GM12878 (cell line): ENCODE measurements around the gene ZNF134. TPM values are rescaled to one million over a fixed set of nuclear protein-coding genes. Genes with fewer than 3 reads are reported as not detected.

Source experiments
- ATAC-seq: fragments of 200-7000 bp; cut with Tn5 transposase; 3 replicates; pipeline ENCODE4 v1.9.1; 2020; ENCODE audit warnings: mild to moderate bottlenecking, moderate library complexity
- BruUV-seq: library from RNA; stranded (reverse); fragments of 400-500 nt; replicated peaks from 2 replicates; lab custom pipeline; 2021; lab: Mats Ljungman, UMichigan
- CTCF ChIA-PET: fragments of 300-600 bp; sonication (Branson Sonifier 250); formaldehyde crosslinking; extraction: SDS; loops from one replicate; lab custom pipeline; 2021; ENCODE audit warnings: inconsistent platforms; lab: Yijun Ruan, JAX
- POLR2A ChIA-PET: fragments of 350-600 bp; formaldehyde crosslinking; extraction: SDS; loops from one replicate; lab custom pipeline; 2021; ENCODE audit warnings: inconsistent platforms; lab: Charles Lee
- RAD21 ChIA-PET: fragments of 300-600 bp; sonication (Branson Sonifier 250); formaldehyde crosslinking; loops from one replicate; lab custom pipeline; 2023; ENCODE audit warnings: antibody characterized with exemption; ENCODE audit not compliant: unreplicated experiment; lab: Charles Lee
- SMC1A ChIA-PET: fragments of 300-600 bp; sonication (Branson Sonifier 250); formaldehyde crosslinking; loops from one replicate; lab custom pipeline; 2023; ENCODE audit not compliant: unreplicated experiment, uncharacterized antibody; lab: Charles Lee
- DNase-seq: peaks from one replicate; pipeline ENCODE4 v3.0.0-alpha.2; 2011; ENCODE audit warnings: low read depth, low spot score
- FAIRE-seq: peaks from 3 replicates; lab custom pipeline; 2011; peaks lifted over from hg19 to GRCh38; lab: Jason Lieb, UNC
- H2AFZ ChIP-seq: 2 replicates; pipeline ENCODE4 v1.6.0; 2011; ENCODE audit warnings: low read depth, low read length, control low read depth; ENCODE audit not compliant: control insufficient read depth
- H3K27ac ChIP-seq: 2 replicates; pipeline ENCODE4 v1.5.1; 2011; ENCODE audit warnings: control low read depth; ENCODE audit not compliant: control insufficient read depth, insufficient read depth
- H3K27me3 ChIP-seq, 2 experiments: replicated peaks in 1 of 2; 2 replicates each; pipeline versions ENCODE4 v1.6.0 to v1.6.1; 2011; ENCODE audit warnings: low read length in 1 of 2; ENCODE audit not compliant: control insufficient read depth in 2 of 2, insufficient read depth in 2 of 2
- H3K36me3 ChIP-seq, 2 experiments: 2 replicates each; pipeline ENCODE4 v1.5.1; 2011; ENCODE audit warnings: low read length in 1 of 2; ENCODE audit not compliant: control insufficient read depth in 2 of 2, insufficient read depth in 2 of 2
- H3K4me1 ChIP-seq: 2 replicates; pipeline ENCODE4 v1.6.1; 2011; ENCODE audit warnings: mild to moderate bottlenecking, low read length, moderate library complexity, mixed read lengths; ENCODE audit not compliant: control insufficient read depth, insufficient read depth
- H3K4me2 ChIP-seq: 2 replicates; pipeline ENCODE4 v1.6.0; 2011; ENCODE audit warnings: control low read depth; ENCODE audit not compliant: control insufficient read depth, insufficient read depth
- H3K4me3 ChIP-seq: fragments of 200-600 bp; sonication (generic); 2 replicates; pipeline ENCODE4 v1.5.1; 2016
- H3K79me2 ChIP-seq: 2 replicates; pipeline ENCODE4 v1.6.0; 2011; ENCODE audit warnings: low read length; ENCODE audit not compliant: control insufficient read depth, insufficient read depth
- H3K9ac ChIP-seq: 2 replicates; pipeline ENCODE4 v1.8.0; 2011; ENCODE audit warnings: low read length, control low read depth, mixed read lengths; ENCODE audit not compliant: control insufficient read depth, insufficient read depth
- H3K9me3 ChIP-seq: replicated peaks from 3 replicates; pipeline ENCODE4 v1.5.1; 2011; ENCODE audit warnings: mild to moderate bottlenecking, low read length; ENCODE audit not compliant: control insufficient read depth, insufficient read depth
- H4K20me1 ChIP-seq: 2 replicates; pipeline ENCODE4 v1.6.0; 2011; ENCODE audit not compliant: control insufficient read depth, insufficient read depth
- BACH1 ChIP-seq: fragments of 450-650 bp; IDR thresholded peaks from 2 replicates; pipeline ENCODE4 v1.6.1; 2017; ENCODE audit warnings: mild to moderate bottlenecking, borderline replicate concordance
- BHLHE40 ChIP-seq, 2 experiments: fragments of 450-650 bp in 1 of 2; IDR thresholded peaks; 2 replicates each; pipeline ENCODE4 v1.6.1; 2011 to 2017; ENCODE audit warnings: low read depth in 2 of 2, borderline replicate concordance in 1 of 2, improper control_type of control experiment in 1 of 2, low read length in 1 of 2, mild to moderate bottlenecking in 1 of 2
- CBX3 ChIP-seq: fragments of 200-600 bp; sonication (generic); IDR thresholded peaks from 2 replicates; pipeline ENCODE4 v1.6.1; 2016; ENCODE audit warnings: low read depth, borderline replicate concordance
- CREM ChIP-seq: IDR thresholded peaks from 2 replicates; pipeline ENCODE4 v1.6.1; 2014; ENCODE audit warnings: antibody characterized with exemption, low read depth
- HCFC1 ChIP-seq: fragments of 150-350 bp; IDR thresholded peaks from 2 replicates; pipeline ENCODE4 v1.6.1; 2014; ENCODE audit warnings: low read length
- JUNB ChIP-seq: IDR thresholded peaks from 2 replicates; pipeline ENCODE4 v1.6.1; 2016; ENCODE audit warnings: antibody characterized with exemption, mild to moderate bottlenecking
- NBN ChIP-seq: fragments of 450-650 bp; IDR thresholded peaks from 2 replicates; pipeline ENCODE4 v1.6.1; 2016
- NR2F1 ChIP-seq: fragments of 450-650 bp; conservative IDR thresholded peaks from 2 replicates; pipeline ENCODE4 v1.6.1; 2017; ENCODE audit warnings: mild to moderate bottlenecking
- SIN3A ChIP-seq: IDR thresholded peaks from 2 replicates; pipeline ENCODE4 v1.6.1; 2012; ENCODE audit warnings: low read depth, low read length, improper control_type of control experiment
- TBL1XR1 ChIP-seq: IDR thresholded peaks from 2 replicates; pipeline ENCODE4 v1.6.1; 2012; ENCODE audit warnings: low read depth, low read length, improper control_type of control experiment
- ZNF217 ChIP-seq: fragments of 450-650 bp; IDR thresholded peaks from 2 replicates; pipeline ENCODE4 v1.6.1; 2017; ENCODE audit warnings: antibody characterized with exemption, mild to moderate bottlenecking
- ZNF24 ChIP-seq: fragments of 450-650 bp; IDR thresholded peaks from 2 replicates; pipeline ENCODE4 v1.6.1; 2017; ENCODE audit warnings: antibody characterized with exemption, mild to moderate bottlenecking
- WGBS: methylation state at CpG from one replicate; pipeline ENCODE4 v1.1.6; 2016; ENCODE audit warnings: low lambda C conversion rate; ENCODE audit not compliant: insufficient replicate concordance, insufficient coverage; ENCODE audit errors: missing lambda C conversion rate; 5-methylcytosine and 5-hydroxymethylcytosine counted together
- in situ Hi-C: fragments of 300-500 bp; cut with MboI; formaldehyde crosslinking; loops from 9 replicates; pipeline ENCODE4 v1.14.3; 2018; ENCODE audit warnings: mixed read lengths
- intact Hi-C: fragments of 100-400 bp; cut with micrococcal nuclease; formaldehyde crosslinking; loops from one replicate; pipeline ENCODE4 v1.14.2; 2022; ENCODE audit not compliant: unreplicated experiment
- polyA plus RNA-seq, 11 experiments: library from polyadenylated mRNA; depleted of rRNA in 4 of 11; unstranded in 6 of 11; stranded (reverse) in 5 of 11; fragments of >200 nt; fragmentation: Nextera tagmentation in 4 of 11; fragmentation: Illumina TruSeq in 1 of 11; extraction: Ambion mirVana in 4 of 11; extraction: Trizol in 1 of 11; gene quantifications; 1 replicate in 1 of 11; 2 replicates in 10 of 11; pipeline versions ENCODE4 v1.2.1 to v1.2.3, GENCODE V29; 2011 to 2016; ENCODE audit warnings: inconsistent platforms in 2 of 11, missing spikeins in 2 of 11, low read depth in 1 of 11
- total RNA-seq, 4 experiments: library from RNA; depleted of rRNA in 3 of 4; stranded (reverse); fragments of >200 nt in 3 of 4; fragmentation: Illumina TruSeq in 1 of 4; extraction: Trizol in 1 of 4; gene quantifications; 2 replicates each; pipeline versions ENCODE4 v1.2.1 to v1.2.3, GENCODE V29; 2013 to 2021
- TF ChIP-seq, protein P1 (sequence below): fragments of 450-650 bp; IDR thresholded peaks from 2 replicates; pipeline ENCODE4 v1.6.1; 2017; ENCODE audit warnings: low read depth, mild to moderate bottlenecking, moderate library complexity
- TF ChIP-seq, protein P2 (sequence below): fragments of 450-650 bp; formaldehyde crosslinking; IDR thresholded peaks from 2 replicates; pipeline ENCODE4 v1.4.0; 2022; ENCODE audit warnings: mild to moderate bottlenecking, moderate library complexity
- TF ChIP-seq, protein P3 (sequence below): fragments of 450-650 bp; IDR thresholded peaks from 2 replicates; pipeline ENCODE4 v1.6.1; 2017; ENCODE audit warnings: antibody characterized with exemption, mild to moderate bottlenecking, moderate library complexity

The ZNF134 gene
- total and polyA plus RNA-seq, 10 of the 15 experiments (the other 5 are each of a cell fraction or from before 2014, with no cell fraction given), result 1.6 to 17.6 (median 9.7) TPM

DNA sequence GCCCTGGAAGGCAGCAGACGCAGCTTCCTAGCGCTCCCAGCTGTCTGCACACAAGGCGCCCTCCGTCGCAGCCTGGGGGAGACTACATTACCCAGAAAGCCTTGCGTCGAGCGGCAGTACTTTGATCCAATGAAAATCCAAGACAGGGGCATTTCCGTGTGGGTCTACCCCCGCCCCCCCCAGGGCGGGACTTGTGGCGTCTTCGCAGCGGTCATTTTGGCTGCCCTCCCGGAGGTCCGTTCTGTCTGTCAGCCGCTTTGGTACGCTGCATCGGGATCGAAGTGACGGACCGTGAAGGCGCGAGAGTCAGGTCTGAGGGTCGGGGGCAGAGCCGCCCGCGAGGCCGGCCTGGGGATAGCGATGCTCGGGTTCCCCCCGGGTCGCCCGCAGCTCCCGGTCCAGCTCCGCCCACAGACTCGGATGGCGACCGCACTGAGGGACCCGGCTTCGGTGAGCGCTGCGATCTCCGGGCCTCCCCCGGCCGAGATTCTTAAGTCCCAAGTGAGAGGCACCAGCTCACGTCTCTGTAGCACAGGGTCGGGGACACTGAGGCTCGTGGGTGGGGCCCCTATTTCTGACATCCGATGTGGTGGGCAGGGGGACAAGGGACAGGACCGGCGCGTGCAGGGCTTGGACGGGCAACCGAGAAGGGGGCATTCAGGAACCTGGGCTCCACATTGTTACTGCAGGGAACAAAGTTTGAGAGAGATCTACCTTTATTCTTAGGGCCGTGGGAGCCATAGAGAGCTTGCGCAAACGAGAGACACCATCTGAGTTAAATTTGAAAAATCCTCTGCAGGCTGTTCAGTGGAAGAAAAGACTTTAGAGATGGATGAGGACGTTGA, 19.2 kb downstream of the ZNF134 start, which contains the start of gene ZNF211 (continued):
- TF ChIP-seq HCFC1 (peak; percentile 97), NR2F1 (0 out of 2 replicates have a peak, but pooled peaks have one; percentile 42)

DNA sequence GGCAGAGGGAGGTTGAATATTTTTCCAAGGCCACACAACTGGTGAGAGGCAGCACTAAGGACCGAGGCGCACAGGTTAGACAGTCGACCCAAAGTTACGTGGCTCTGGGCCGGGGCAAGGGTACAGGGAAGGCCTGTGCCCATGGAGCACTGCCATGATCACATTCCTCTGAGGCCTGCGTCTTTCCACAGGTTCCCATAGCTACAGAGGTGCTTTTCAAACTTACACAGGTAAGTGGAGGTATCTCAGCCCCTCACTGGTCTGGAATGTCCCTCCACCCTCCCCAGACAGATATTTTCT, 19.7 kb downstream of the ZNF134 start:
- BruUV-seq, result no TSS peak
- ATAC-seq (no peak), DNase-seq (no peak), FAIRE-seq (no peak)
- SMC1A ChIA-PET, result interaction anchor here (0.8 kb wide), 1 partner anchor 10 kb away, joined by 3 read pairs; no protein-coding TSS in a partner anchor
- Histone ChIP-seq H3K4me3 (peak overlapping the region; percentile 92), H2AFZ (peak overlapping the region; percentile 88), H3K4me2 (peak overlapping the region; percentile 91), H3K36me3 (no peaks in the 10 kb centered on the region; a peak in 1 of 4 replicates), H3K4me1 (no peaks in the 10 kb centered on the region; the same call in 1 of the 2 replicates), H3K27me3 (no peaks in the 10 kb centered on the region), H3K79me2 (no peaks in the 10 kb centered on the region; the same call in 1 of the 2 replicates), H3K27ac (no peak overlapping the region; the same call in 1 of the 2 replicates), H3K9ac (peak overlapping the region; percentile 81; the same call in 1 of the 2 replicates), H4K20me1 (no peaks in the 10 kb centered on the region), H3K9me3 (peaks cover 11% of the 10 kb centered on the region)
- CTCF ChIA-PET, result interaction anchor here (0.8 to 1.5 kb wide), 4 partner anchors 20 to 281 kb away, joined by 3 to 4 read pairs (median 4); partner anchors contain the start of genes ZNF134 and ZNF551
- RAD21 ChIA-PET, result interaction anchor here (1.7 kb wide), 1 partner anchor 48 kb away, joined by 4 read pairs; the partner anchor contains the start of gene ZNF551
- WGBS, result 90% methylated on average over 6 of the region's 6 CpGs
- intact Hi-C loops (loop anchor here (2.0 kb wide), 1 partner anchor 55 kb away; the partner anchor contains the start of gene ZNF416), in situ Hi-C loops (no loop called here)
- POLR2A ChIA-PET, result interaction anchor here (0.6 to 1.4 kb wide), 2 partner anchors 20 to 109 kb away, joined by 3 to 4 read pairs; partner anchors contain the start of gene ZNF134
- TF ChIP-seq, protein P1, sequence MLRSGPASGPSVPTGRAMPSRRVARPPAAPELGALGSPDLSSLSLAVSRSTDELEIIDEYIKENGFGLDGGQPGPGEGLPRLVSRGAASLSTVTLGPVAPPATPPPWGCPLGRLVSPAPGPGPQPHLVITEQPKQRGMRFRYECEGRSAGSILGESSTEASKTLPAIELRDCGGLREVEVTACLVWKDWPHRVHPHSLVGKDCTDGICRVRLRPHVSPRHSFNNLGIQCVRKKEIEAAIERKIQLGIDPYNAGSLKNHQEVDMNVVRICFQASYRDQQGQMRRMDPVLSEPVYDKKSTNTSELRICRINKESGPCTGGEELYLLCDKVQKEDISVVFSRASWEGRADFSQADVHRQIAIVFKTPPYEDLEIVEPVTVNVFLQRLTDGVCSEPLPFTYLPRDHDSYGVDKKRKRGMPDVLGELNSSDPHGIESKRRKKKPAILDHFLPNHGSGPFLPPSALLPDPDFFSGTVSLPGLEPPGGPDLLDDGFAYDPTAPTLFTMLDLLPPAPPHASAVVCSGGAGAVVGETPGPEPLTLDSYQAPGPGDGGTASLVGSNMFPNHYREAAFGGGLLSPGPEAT, result no peak
- no peak for TF ChIP-seq BHLHE40 (IDR thresholded peaks at IDR 0.05; ENCODE audit: borderline replicate concordance in 1 of 2, low read depth in 2 of 2, low read length in 1 of 2)
- no peak for TF ChIP-seq BACH1
- TF ChIP-seq ZNF24, result no peak
- no peak for TF ChIP-seq CREM
- TF ChIP-seq TBL1XR1, result no peak
- no peak for TF ChIP-seq SIN3A
- no peak for TF ChIP-seq JUNB
- TF ChIP-seq ZNF217, result no peak
- TF ChIP-seq, protein P2, sequence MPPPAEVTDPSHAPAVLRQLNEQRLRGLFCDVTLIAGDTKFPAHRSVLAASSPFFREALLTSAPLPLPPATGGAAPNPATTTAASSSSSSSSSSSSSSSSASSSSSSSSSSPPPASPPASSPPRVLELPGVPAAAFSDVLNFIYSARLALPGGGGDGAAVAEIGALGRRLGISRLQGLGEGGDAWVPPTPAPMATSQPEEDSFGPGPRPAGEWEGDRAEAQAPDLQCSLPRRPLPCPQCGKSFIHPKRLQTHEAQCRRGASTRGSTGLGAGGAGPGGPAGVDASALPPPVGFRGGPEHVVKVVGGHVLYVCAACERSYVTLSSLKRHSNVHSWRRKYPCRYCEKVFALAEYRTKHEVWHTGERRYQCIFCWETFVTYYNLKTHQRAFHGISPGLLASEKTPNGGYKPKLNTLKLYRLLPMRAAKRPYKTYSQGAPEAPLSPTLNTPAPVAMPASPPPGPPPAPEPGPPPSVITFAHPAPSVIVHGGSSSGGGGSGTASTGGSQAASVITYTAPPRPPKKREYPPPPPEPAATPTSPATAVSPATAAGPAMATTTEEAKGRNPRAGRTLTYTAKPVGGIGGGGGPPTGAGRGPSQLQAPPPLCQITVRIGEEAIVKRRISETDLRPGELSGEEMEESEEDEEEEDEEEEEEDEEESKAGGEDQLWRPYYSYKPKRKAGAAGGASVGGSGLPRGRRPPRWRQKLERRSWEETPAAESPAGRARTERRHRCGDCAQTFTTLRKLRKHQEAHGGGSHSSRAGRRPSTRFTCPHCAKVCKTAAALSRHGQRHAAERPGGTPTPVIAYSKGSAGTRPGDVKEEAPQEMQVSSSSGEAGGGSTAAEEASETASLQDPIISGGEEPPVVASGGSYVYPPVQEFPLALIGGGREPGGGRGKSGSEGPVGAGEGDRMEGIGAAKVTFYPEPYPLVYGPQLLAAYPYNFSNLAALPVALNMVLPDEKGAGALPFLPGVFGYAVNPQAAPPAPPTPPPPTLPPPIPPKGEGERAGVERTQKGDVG (CRISPR knock-in tag), result no peak
- TF ChIP-seq, protein P3, sequence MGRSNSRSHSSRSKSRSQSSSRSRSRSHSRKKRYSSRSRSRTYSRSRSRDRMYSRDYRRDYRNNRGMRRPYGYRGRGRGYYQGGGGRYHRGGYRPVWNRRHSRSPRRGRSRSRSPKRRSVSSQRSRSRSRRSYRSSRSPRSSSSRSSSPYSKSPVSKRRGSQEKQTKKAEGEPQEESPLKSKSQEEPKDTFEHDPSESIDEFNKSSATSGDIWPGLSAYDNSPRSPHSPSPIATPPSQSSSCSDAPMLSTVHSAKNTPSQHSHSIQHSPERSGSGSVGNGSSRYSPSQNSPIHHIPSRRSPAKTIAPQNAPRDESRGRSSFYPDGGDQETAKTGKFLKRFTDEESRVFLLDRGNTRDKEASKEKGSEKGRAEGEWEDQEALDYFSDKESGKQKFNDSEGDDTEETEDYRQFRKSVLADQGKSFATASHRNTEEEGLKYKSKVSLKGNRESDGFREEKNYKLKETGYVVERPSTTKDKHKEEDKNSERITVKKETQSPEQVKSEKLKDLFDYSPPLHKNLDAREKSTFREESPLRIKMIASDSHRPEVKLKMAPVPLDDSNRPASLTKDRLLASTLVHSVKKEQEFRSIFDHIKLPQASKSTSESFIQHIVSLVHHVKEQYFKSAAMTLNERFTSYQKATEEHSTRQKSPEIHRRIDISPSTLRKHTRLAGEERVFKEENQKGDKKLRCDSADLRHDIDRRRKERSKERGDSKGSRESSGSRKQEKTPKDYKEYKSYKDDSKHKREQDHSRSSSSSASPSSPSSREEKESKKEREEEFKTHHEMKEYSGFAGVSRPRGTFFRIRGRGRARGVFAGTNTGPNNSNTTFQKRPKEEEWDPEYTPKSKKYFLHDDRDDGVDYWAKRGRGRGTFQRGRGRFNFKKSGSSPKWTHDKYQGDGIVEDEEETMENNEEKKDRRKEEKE, result no peak
- TF ChIP-seq NBN, result no peak
- TF ChIP-seq CBX3, result no peak
